B cell (primary cell): ENCODE results near the gene TOR1AIP2. TPM values are rescaled to one million over a fixed set of nuclear protein-coding genes. Genes with fewer than 3 reads are reported as not detected.

Source experiments
- ATAC-seq: fragments of 200-7000 bp; cut with Tn5 transposase; one replicate; pipeline ENCODE4 v1.10.0; 2021; ENCODE audit warnings: low read depth, mild to moderate bottlenecking, moderate number of reproducible peaks, moderate library complexity
- CTCF ChIA-PET: fragments of 350-600 bp; sonication (Branson Sonifier 250); formaldehyde crosslinking; loops from one replicate; lab custom pipeline; 2021; ENCODE audit warnings: antibody characterized with exemption, inconsistent platforms; lab: Charles Lee
- POLR2A ChIA-PET: fragments of 350-600 bp; sonication (Branson Sonifier 250); formaldehyde crosslinking; loops from one replicate; lab custom pipeline; 2021; ENCODE audit warnings: antibody characterized with exemption; lab: Charles Lee
- DNase-seq: peaks from one replicate; pipeline ENCODE4 v3.0.0; 2013
- H2AFZ ChIP-seq: 2 replicates; pipeline ENCODE4 v1.6.1; 2012; ENCODE audit warnings: mild to moderate bottlenecking, low read depth, low read length; ENCODE audit not compliant: insufficient read depth, poor library complexity, severe bottlenecking
- H3K27ac ChIP-seq, 2 donors: 1 replicate in 1 of 2; 2 replicates in 1 of 2; pipeline ENCODE4 v1.5.1; 2012 to 2013; ENCODE audit warnings: low read length in 2 of 2, mild to moderate bottlenecking in 2 of 2, moderate library complexity in 1 of 2
- H3K27me3 ChIP-seq, 4 experiments: fragments of 200-600 bp in 1 of 4; sonication (generic) in 1 of 4; replicated peaks in 1 of 4; 1 replicate in 2 of 4; 2 replicates in 2 of 4; pipeline versions ENCODE4 v1.6.1 to v1.7.0; 2013 to 2016; ENCODE audit warnings: low read length in 3 of 4, mild to moderate bottlenecking in 2 of 4, mixed read lengths in 1 of 4, moderate library complexity in 1 of 4; ENCODE audit not compliant: insufficient read depth in 4 of 4, control insufficient read depth in 3 of 4; ENCODE audit errors: control extremely low read depth in 1 of 4
- H3K36me3 ChIP-seq, 2 experiments: replicated peaks in 1 of 2; 1 replicate in 1 of 2; 2 replicates in 1 of 2; pipeline versions ENCODE4 v1.6.1 to v1.7.1; 2013; ENCODE audit warnings: low read length in 1 of 2; ENCODE audit not compliant: insufficient read depth in 2 of 2, control insufficient read depth in 1 of 2; ENCODE audit errors: control extremely low read depth in 1 of 2, extremely low read depth in 1 of 2
- H3K4me1 ChIP-seq, 2 donors: fragments of 200-600 bp in 1 of 2; sonication (generic) in 1 of 2; 1 replicate in 1 of 2; 2 replicates in 1 of 2; pipeline versions ENCODE4 v1.5.1 to v1.6.1; 2013 to 2017; ENCODE audit warnings: low read length in 2 of 2; ENCODE audit not compliant: control insufficient read depth in 2 of 2, insufficient read depth in 2 of 2
- H3K4me2 ChIP-seq: replicated peaks from 2 replicates; pipeline ENCODE3; 2012; ENCODE audit warnings: mild to moderate bottlenecking, low read depth, low read length; ENCODE audit not compliant: poor library complexity, severe bottlenecking
- H3K4me3 ChIP-seq, 5 experiments: fragments of 200-600 bp in 1 of 5; sonication (generic) in 1 of 5; 1 replicate in 3 of 5; 2 replicates in 2 of 5; pipeline versions ENCODE4 v1.5.1 to v1.7.0; 2011 to 2016; ENCODE audit warnings: low read length in 4 of 5, mild to moderate bottlenecking in 4 of 5, low read depth in 2 of 5, control low read depth in 1 of 5, moderate library complexity in 1 of 5; ENCODE audit not compliant: insufficient read depth in 1 of 5; ENCODE audit errors: control extremely low read depth in 1 of 5, extremely low read depth in 1 of 5
- H3K79me2 ChIP-seq: fragments of 200-600 bp; sonication (generic); one replicate; pipeline ENCODE4 v1.6.0; 2016; ENCODE audit warnings: low read length; ENCODE audit not compliant: control insufficient read depth, insufficient read depth
- H3K9ac ChIP-seq: fragments of 200-600 bp; sonication (generic); 2 replicates; pipeline ENCODE4 v1.6.1; 2017; ENCODE audit warnings: mild to moderate bottlenecking, low read length, moderate library complexity
- H3K9me3 ChIP-seq, 3 donors: one replicate each; pipeline versions ENCODE4 v1.6.1 to v1.7.1; 2013; ENCODE audit warnings: low read length in 2 of 3; ENCODE audit not compliant: control insufficient read depth in 2 of 3, insufficient read depth in 1 of 3; ENCODE audit errors: control extremely low read depth in 1 of 3
- H4K20me1 ChIP-seq: 2 replicates; pipeline ENCODE4 v1.6.0; 2012; ENCODE audit warnings: mild to moderate bottlenecking, low read length; ENCODE audit not compliant: insufficient read depth, control insufficient read depth, poor library complexity, severe bottlenecking
- H3K27ac Mint-ChIP-seq: one replicate; pipeline ENCODE4 v1.8.0; 2021; ENCODE audit warnings: mixed read lengths
- H3K27me3 Mint-ChIP-seq: one replicate; pipeline ENCODE4 v1.8.0; 2021; ENCODE audit warnings: mixed read lengths
- H3K4me1 Mint-ChIP-seq: one replicate; pipeline ENCODE4 v1.8.0; 2021; ENCODE audit warnings: mixed read lengths
- H3K4me3 Mint-ChIP-seq: one replicate; pipeline ENCODE4 v1.8.0; 2021; ENCODE audit warnings: mixed read lengths
- H3K9me3 Mint-ChIP-seq: one replicate; pipeline ENCODE4 v1.8.0; 2022; ENCODE audit warnings: mixed read lengths; ENCODE audit not compliant: insufficient read depth
- EZH2 ChIP-seq: IDR thresholded peaks from 2 replicates; pipeline ENCODE4 v1.6.1; 2012; ENCODE audit warnings: borderline replicate concordance, low read depth, mild to moderate bottlenecking, moderate library complexity, low read length; ENCODE audit not compliant: insufficient read depth, poor library complexity, severe bottlenecking
- WGBS: methylation state at CpG from one replicate; pipeline ENCODE4 v1.1.5; 2013; ENCODE audit warnings: missing lambda C conversion rate; ENCODE audit not compliant: insufficient coverage; 5-methylcytosine and 5-hydroxymethylcytosine counted together
- intact Hi-C: fragments of 100-400 bp; cut with micrococcal nuclease; formaldehyde crosslinking; loops from one replicate; pipeline ENCODE4 v1.10.0; 2022
- polyA plus RNA-seq: library from polyadenylated mRNA; depleted of rRNA; stranded (reverse); fragments of >200 nt; gene quantifications from 2 replicates; pipeline ENCODE4 v1.2.3, GENCODE V29; 2012
- total RNA-seq, 2 donors: library from RNA; stranded (reverse); fragments of 120-200 nt in 1 of 2; gene quantifications; 1 replicate in 1 of 2; 2 replicates in 1 of 2; pipeline versions ENCODE4 v1.2.3 to v1.2.4, GENCODE V29; 2013 to 2022
- TF ChIP-seq, protein P1 (sequence below): fragments of 200-600 bp; IDR thresholded peaks from one replicate; pipeline ENCODE4 v1.8.0; 2022; ENCODE audit warnings: antibody characterized with exemption, mild to moderate bottlenecking

The TOR1AIP2 gene
- total and polyA plus RNA-seq, 2 donors (not counting 1 experiment from before 2014, with no cell fraction given), result 13.6 to 54.4 TPM

- ChIA-PET CTCF (no interaction called here), POLR2A (no interaction called here)
- Histone ChIP-seq H3K4me2 (no peak overlapping the region), H3K27ac (no peak overlapping the region), H3K79me2 (no peaks in the 10 kb centered on the region), H3K9ac (no peak overlapping the region), H3K9me3 (no peaks in the 10 kb centered on the region), H2AFZ (no peak overlapping the region), H3K36me3 (no peaks in the 10 kb centered on the region), H4K20me1 (no peaks in the 10 kb centered on the region), H3K4me1 (no peaks in the 10 kb centered on the region), H3K4me3 (no peak overlapping the region), H3K27me3 (peaks cover 0 to 4% (median 0%) of the 10 kb centered on the region in 4 experiments)
- WGBS, result 90% methylated on average over 12 of the region's 13 CpGs
- no peak overlapping the region for H3K4me3 Mint-ChIP-seq
- no peak overlapping the region for H3K27ac Mint-ChIP-seq
- no peak for DNase-seq
- no peaks in the 10 kb centered on the region for H3K9me3 Mint-ChIP-seq
- TF ChIP-seq, protein P1, sequence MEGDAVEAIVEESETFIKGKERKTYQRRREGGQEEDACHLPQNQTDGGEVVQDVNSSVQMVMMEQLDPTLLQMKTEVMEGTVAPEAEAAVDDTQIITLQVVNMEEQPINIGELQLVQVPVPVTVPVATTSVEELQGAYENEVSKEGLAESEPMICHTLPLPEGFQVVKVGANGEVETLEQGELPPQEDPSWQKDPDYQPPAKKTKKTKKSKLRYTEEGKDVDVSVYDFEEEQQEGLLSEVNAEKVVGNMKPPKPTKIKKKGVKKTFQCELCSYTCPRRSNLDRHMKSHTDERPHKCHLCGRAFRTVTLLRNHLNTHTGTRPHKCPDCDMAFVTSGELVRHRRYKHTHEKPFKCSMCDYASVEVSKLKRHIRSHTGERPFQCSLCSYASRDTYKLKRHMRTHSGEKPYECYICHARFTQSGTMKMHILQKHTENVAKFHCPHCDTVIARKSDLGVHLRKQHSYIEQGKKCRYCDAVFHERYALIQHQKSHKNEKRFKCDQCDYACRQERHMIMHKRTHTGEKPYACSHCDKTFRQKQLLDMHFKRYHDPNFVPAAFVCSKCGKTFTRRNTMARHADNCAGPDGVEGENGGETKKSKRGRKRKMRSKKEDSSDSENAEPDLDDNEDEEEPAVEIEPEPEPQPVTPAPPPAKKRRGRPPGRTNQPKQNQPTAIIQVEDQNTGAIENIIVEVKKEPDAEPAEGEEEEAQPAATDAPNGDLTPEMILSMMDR, result no peak
- TF ChIP-seq EZH2, result no peak
- no peaks in the 10 kb centered on the region for H3K4me1 Mint-ChIP-seq
- intact Hi-C loops, result no loop called here
- peaks cover 18% of the 10 kb centered on the region for H3K27me3 Mint-ChIP-seq
- ATAC-seq, result no peak
Observed at GRCh38 chr1:179825798-179826460, 51.7 kb downstream of the TOR1AIP2 start.

DNA sequence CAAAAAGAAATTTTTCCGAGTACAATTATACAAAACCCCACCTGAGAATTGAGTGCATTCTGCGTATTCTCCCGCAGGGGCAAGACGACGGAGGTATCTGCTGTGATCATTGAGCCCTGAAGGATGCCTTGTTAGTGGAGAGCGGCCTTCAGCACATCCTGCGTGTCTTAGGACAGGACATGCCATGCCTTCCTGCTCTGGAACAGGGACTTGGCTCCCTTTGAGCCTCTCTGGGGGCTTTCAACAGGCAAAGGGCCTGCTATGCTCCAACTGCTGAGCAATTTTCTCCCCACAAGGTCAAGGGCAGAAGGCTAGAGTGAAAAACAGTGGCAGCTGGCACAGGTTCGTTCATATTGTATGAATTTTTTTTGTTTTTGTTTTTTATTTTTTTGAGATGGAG, 52.4 kb downstream of the TOR1AIP2 start:
- Histone ChIP-seq H3K27me3 (peaks cover 0 to 4% (median 0%) of the 10 kb centered on the region in 4 experiments), H3K9me3 (no peaks in the 10 kb centered on the region), H3K4me2 (no peak overlapping the region), H3K4me3 (no peak overlapping the region), H4K20me1 (no peaks in the 10 kb centered on the region), H3K27ac (no peak overlapping the region), H3K79me2 (no peaks in the 10 kb centered on the region), H3K4me1 (no peaks in the 10 kb centered on the region), H3K9ac (no peak overlapping the region), H3K36me3 (no peaks in the 10 kb centered on the region), H2AFZ (no peak overlapping the region)
- Mint-ChIP-seq H3K4me3 (no peak overlapping the region), H3K4me1 (no peaks in the 10 kb centered on the region), H3K27ac (no peak overlapping the region), H3K9me3 (no peaks in the 10 kb centered on the region), H3K27me3 (peaks cover 18% of the 10 kb centered on the region)
- no peak for TF ChIP-seq EZH2
- TF ChIP-seq, protein P1, result no peak
- 73% methylated on average over 7 of the region's 8 CpGs for WGBS
- CTCF ChIA-PET, result interaction anchor here (0.7 kb wide), 1 partner anchor 932 kb away, joined by 3 read pairs; no protein-coding TSS in a partner anchor
- POLR2A ChIA-PET, result no interaction called here
- ATAC-seq (no peak), DNase-seq (no peak)
- intact Hi-C loops, result no loop called here
